ENCODE measurements around the gene CRADD.

GRCh38 chr12:93850481-93851256 lies 173.5 kb downstream of the CRADD start:
- TF ChIP-seq POLR2A (IDR thresholded peaks at IDR 0.05): no peak
- no peak for TF ChIP-seq CTCF (IDR thresholded peaks at IDR 0.05)
- TF ChIP-seq POLR2AphosphoS5 (IDR thresholded peaks at IDR 0.05): no peak
- TF ChIP-seq EP300 (IDR thresholded peaks at IDR 0.05): no peak
